ENCODE measurements around the gene GPR55. TPM values are rescaled to one million over a fixed set of nuclear protein-coding genes. Genes with fewer than 3 reads are reported as not detected.

The GPR55 gene
- total RNA-seq, 1 donor from 2014 or later, result 0.23 TPM

GRCh38 chr2:230901006-230901405 lies 24.0 kb downstream of the GPR55 start:
- Mint-ChIP-seq H3K36me3 (ENCODE audit: low read depth) (no peaks in the 10 kb centered on the region), H3K4me1 (peaks cover 23% of the 10 kb centered on the region), H3K27ac (no peak overlapping the region), H3K9me3 (no peaks in the 10 kb centered on the region), H3K27me3 (peaks cover 54% of the 10 kb centered on the region), H3K4me3 (no peak overlapping the region)
- DNase-seq, result no peak
- intact Hi-C loops (cut with micrococcal nuclease), result no loop called here

GRCh38 chr2:230900336-230900995 lies 24.6 kb downstream of the GPR55 start:
- peaks cover 19% of the 10 kb centered on the region for H3K4me1 Mint-ChIP-seq
- no peak for DNase-seq

GRCh38 chr2:230899786-230900185 lies 25.3 kb downstream of the GPR55 start:
- Mint-ChIP-seq H3K4me3 (no peak overlapping the region), H3K9me3 (no peaks in the 10 kb centered on the region), H3K27me3 (peaks cover 54% of the 10 kb centered on the region), H3K36me3 (ENCODE audit: low read depth) (no peaks in the 10 kb centered on the region), H3K27ac (no peak overlapping the region), H3K4me1 (peaks cover 13% of the 10 kb centered on the region)
- intact Hi-C loops (cut with micrococcal nuclease), result no loop called here
- no peak for DNase-seq

More at GRCh38 chr2:230900336-230900995, 24.6 kb downstream of the GPR55 start:
- Mint-ChIP-seq H3K27ac (no peak overlapping the region), H3K36me3 (ENCODE audit: low read depth) (no peaks in the 10 kb centered on the region), H3K4me3 (no peak overlapping the region), H3K27me3 (peaks cover 54% of the 10 kb centered on the region), H3K9me3 (no peaks in the 10 kb centered on the region)
- intact Hi-C loops (cut with micrococcal nuclease), result no loop called here

- no peak overlapping the region for H3K4me3 Mint-ChIP-seq
- H3K27ac Mint-ChIP-seq, result no peak overlapping the region
- no peaks in the 10 kb centered on the region for H3K36me3 Mint-ChIP-seq (ENCODE audit: low read depth)
- intact Hi-C loops (cut with micrococcal nuclease), result no loop called here
- peaks cover 9% of the 10 kb centered on the region for H3K4me1 Mint-ChIP-seq
- no peak for DNase-seq
- H3K9me3 Mint-ChIP-seq, result no peaks in the 10 kb centered on the region
- H3K27me3 Mint-ChIP-seq, result peaks cover 50% of the 10 kb centered on the region
Measured at GRCh38 chr2:230899287-230899686, 25.8 kb downstream of the GPR55 start.

- no peak overlapping the region for H3K27ac Mint-ChIP-seq
- H3K27me3 Mint-ChIP-seq, result peaks cover 46% of the 10 kb centered on the region
- no peak for DNase-seq
- H3K9me3 Mint-ChIP-seq, result no peaks in the 10 kb centered on the region
- H3K4me1 Mint-ChIP-seq, result peaks cover 7% of the 10 kb centered on the region
- H3K4me3 Mint-ChIP-seq, result no peak overlapping the region
- no peaks in the 10 kb centered on the region for H3K36me3 Mint-ChIP-seq (ENCODE audit: low read depth)
- intact Hi-C loops (cut with micrococcal nuclease), result no loop called here
Measured at GRCh38 chr2:230898713-230899091, 26.3 kb downstream of the GPR55 start.

GRCh38 chr2:230898016-230898712 lies 26.9 kb downstream of the GPR55 start:
- H3K27me3 Mint-ChIP-seq, result peaks cover 41% of the 10 kb centered on the region
- DNase-seq, result no peak
- H3K36me3 Mint-ChIP-seq (ENCODE audit: low read depth), result no peaks in the 10 kb centered on the region
- no peaks in the 10 kb centered on the region for H3K9me3 Mint-ChIP-seq
- no peak overlapping the region for H3K4me3 Mint-ChIP-seq
- peaks cover 5% of the 10 kb centered on the region for H3K4me1 Mint-ChIP-seq
- intact Hi-C loops (cut with micrococcal nuclease), result no loop called here
- no peak overlapping the region for H3K27ac Mint-ChIP-seq

GRCh38 chr2:230896346-230897115 lies 28.5 kb downstream of the GPR55 start:
- Mint-ChIP-seq H3K4me3 (no peak overlapping the region), H3K4me1 (peaks cover 3% of the 10 kb centered on the region), H3K27ac (no peak overlapping the region), H3K9me3 (no peaks in the 10 kb centered on the region), H3K36me3 (ENCODE audit: low read depth) (no peaks in the 10 kb centered on the region), H3K27me3 (peaks cover 48% of the 10 kb centered on the region)
- intact Hi-C loops (cut with micrococcal nuclease), result no loop called here
- no peak for DNase-seq

- no peak overlapping the region for H3K27ac Mint-ChIP-seq
- H3K36me3 Mint-ChIP-seq (ENCODE audit: low read depth), result no peaks in the 10 kb centered on the region
- H3K4me3 Mint-ChIP-seq, result no peak overlapping the region
- H3K27me3 Mint-ChIP-seq, result peaks cover 40% of the 10 kb centered on the region
- intact Hi-C loops (cut with micrococcal nuclease), result no loop called here
- no peak for DNase-seq
- H3K9me3 Mint-ChIP-seq, result no peaks in the 10 kb centered on the region
- peaks cover 5% of the 10 kb centered on the region for H3K4me1 Mint-ChIP-seq
Measured at GRCh38 chr2:230895536-230896345, 29.3 kb downstream of the GPR55 start.

- no peaks in the 10 kb centered on the region for H3K36me3 Mint-ChIP-seq (ENCODE audit: low read depth)
- no peaks in the 10 kb centered on the region for H3K9me3 Mint-ChIP-seq
- peaks cover 37% of the 10 kb centered on the region for H3K27me3 Mint-ChIP-seq
- peaks cover 2% of the 10 kb centered on the region for H3K4me1 Mint-ChIP-seq
- no peak overlapping the region for H3K4me3 Mint-ChIP-seq
- H3K27ac Mint-ChIP-seq, result no peak overlapping the region
- no peak for DNase-seq
- intact Hi-C loops (cut with micrococcal nuclease), result no loop called here
Measured at GRCh38 chr2:230893841-230894781, 30.9 kb downstream of the GPR55 start.

- H3K4me1 Mint-ChIP-seq, result peaks cover 2% of the 10 kb centered on the region
- no peaks in the 10 kb centered on the region for H3K9me3 Mint-ChIP-seq
- intact Hi-C loops (cut with micrococcal nuclease), result no loop called here
- H3K4me3 Mint-ChIP-seq, result no peak overlapping the region
- DNase-seq, result no peak
- no peak overlapping the region for H3K27ac Mint-ChIP-seq
- peaks cover 34% of the 10 kb centered on the region for H3K27me3 Mint-ChIP-seq
- no peaks in the 10 kb centered on the region for H3K36me3 Mint-ChIP-seq (ENCODE audit: low read depth)
Measured at GRCh38 chr2:230893338-230893737, 31.7 kb downstream of the GPR55 start.

GRCh38 chr2:230891509-230891908 lies 33.5 kb downstream of the GPR55 start:
- Mint-ChIP-seq H3K4me1 (peaks cover 2% of the 10 kb centered on the region), H3K27me3 (peaks cover 24% of the 10 kb centered on the region), H3K4me3 (no peak overlapping the region), H3K36me3 (ENCODE audit: low read depth) (no peaks in the 10 kb centered on the region), H3K27ac (no peak overlapping the region), H3K9me3 (no peaks in the 10 kb centered on the region)
- intact Hi-C loops (cut with micrococcal nuclease), result no loop called here
- no peak for DNase-seq

- no peak for DNase-seq
- peaks cover 23% of the 10 kb centered on the region for H3K27me3 Mint-ChIP-seq
- H3K27ac Mint-ChIP-seq, result no peak overlapping the region
- intact Hi-C loops (cut with micrococcal nuclease), result no loop called here
- H3K4me1 Mint-ChIP-seq, result peaks cover 2% of the 10 kb centered on the region
- H3K36me3 Mint-ChIP-seq (ENCODE audit: low read depth), result no peaks in the 10 kb centered on the region
- H3K9me3 Mint-ChIP-seq, result no peaks in the 10 kb centered on the region
- H3K4me3 Mint-ChIP-seq, result no peak overlapping the region
Measured at GRCh38 chr2:230891064-230891463, 34.0 kb downstream of the GPR55 start.

- Mint-ChIP-seq H3K36me3 (ENCODE audit: low read depth) (no peaks in the 10 kb centered on the region), H3K4me3 (no peak overlapping the region), H3K9me3 (no peaks in the 10 kb centered on the region), H3K4me1 (peaks cover 2% of the 10 kb centered on the region), H3K27me3 (peaks cover 24% of the 10 kb centered on the region), H3K27ac (no peak overlapping the region)
- no peak for DNase-seq
- intact Hi-C loops (cut with micrococcal nuclease), result no loop called here
Measured at GRCh38 chr2:230890646-230891045, 34.4 kb downstream of the GPR55 start.
